HG03025 (cell line): ENCODE measurements around the gene RAB29.

Source experiments
- ATAC-seq: cut with Tn5 transposase; IDR thresholded peaks from one replicate; pipeline ENCODE4 v1.9.1; 2021; ENCODE audit warnings: mild to moderate bottlenecking, moderate library complexity; ENCODE audit not compliant: unreplicated experiment, low FRiP score

The RAB29 gene

DNA sequence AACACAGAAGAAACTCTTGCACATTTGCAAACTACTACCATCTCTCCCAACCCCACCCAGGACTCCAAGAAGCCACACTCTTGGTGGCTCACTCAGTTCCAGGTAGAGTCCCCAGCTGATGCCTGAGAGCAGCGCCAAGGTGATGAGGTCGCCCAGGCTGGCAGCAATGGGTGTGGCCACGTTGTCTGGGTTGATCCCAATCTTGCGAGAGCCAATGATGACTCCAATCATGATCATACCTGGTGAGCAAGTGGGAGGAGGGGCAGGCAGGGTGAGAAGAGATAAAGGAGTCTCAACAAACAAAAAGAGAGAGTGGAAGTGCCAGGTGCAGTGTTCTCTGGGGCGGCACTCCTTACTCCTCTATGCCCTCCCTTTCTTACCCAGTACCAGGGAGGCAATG is 23.3 kb upstream of the RAB29 start:
- no peak for ATAC-seq

DNA sequence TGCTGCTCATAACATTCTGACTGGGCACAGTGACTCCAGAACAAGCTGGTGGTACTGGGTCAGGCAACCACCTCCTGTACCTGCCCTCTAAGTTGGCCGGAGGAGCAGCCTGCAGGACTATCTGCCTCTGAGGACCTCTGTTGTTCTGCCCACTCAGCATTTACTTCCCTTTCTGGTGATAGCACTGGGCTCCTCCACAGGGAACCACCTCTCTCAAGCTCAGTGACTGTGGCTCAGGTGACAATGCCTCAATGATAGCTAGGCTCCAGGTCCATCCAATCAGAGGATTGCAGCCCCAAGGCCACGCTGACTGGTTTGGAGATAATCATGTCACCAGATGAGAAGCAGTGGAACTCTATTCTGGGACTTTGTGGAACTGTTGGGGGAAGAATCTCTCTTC is 21.9 kb upstream of the RAB29 start:
- no peak for ATAC-seq

GRCh38 chr1:205794011-205794730 is 18.9 kb upstream of the RAB29 start:
- ATAC-seq = no peak

DNA sequence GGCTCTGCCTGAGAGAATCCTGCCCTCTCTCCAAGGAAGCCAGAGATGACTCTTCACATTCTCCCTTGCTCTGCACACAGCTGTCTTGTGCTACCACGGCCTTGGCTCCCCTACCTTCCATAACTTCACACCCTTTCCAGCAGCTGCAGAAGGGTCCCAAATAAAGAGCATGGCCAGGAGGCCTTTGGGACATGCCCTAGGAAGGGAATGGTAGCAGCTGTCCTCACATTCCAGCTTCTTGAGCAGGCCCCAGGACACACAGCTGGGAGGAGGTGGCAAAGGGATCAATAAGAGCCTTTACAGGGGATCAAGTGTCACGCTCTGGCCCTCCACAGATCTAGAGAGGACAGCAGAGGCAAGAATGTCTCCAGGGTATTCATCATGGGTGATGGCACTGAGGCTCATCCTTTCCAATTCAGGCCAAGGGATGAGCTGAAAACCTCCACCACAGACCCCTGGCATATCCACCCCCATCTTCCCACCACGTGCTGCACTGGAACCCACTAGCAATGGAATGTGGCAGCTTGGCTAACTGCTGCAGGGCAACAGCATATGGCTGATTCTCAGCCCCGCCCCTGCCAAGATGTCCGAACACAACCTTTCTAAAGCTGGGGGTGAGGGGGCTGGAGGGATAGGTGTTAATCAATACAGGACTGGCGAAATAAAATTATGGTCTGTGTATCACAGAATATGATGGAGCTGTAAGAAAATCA is 17.8 kb upstream of the RAB29 start:
- no peak for ATAC-seq

DNA sequence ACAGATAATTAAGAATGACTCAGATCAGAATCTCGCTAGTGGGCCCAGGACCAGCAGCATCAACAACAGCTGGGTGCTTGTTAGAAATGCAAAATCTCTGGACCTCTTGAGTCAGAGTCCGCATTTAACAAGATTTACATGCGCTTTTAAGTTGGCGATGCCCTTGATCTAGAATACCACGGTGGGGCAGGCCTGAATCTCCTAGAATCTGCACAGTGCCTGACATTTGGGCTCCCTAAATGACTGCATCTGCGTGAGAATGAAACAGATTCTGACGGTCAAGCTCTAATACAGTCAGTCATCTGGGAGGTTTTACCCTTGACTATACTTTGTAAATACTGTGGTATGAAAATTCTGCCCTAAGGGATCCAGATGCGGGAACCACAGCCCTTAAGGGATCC is 17.2 kb upstream of the RAB29 start:
- no peak for ATAC-seq

DNA sequence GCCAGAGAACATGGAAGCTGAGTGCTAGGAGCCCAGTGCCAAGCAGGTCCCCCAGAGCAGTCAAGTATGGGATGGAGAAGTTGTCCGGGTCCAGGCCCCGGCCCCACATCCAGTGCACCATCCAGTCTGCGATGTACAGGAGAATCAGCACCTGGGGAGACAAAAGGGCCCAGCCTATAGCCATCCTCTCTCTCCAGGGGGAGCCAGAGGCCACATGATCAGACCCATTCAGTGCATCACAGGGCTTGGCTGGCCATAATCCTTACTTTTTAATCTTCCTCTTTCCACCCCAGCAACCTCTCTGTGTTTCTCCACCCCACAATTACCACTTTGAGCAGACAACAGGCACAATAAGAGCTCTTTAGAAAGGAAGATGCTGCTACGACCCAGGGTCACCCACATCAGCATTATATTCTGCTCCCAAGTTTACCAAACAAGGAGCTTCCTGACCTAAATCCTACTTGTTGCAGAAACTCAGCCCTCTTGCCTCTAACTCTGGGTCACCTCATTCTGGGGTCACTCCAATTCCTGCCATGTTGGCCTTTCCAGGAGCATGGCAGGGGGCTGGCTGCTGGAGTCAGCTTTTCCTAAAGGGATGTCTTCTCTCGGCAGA is 16.4 kb upstream of the RAB29 start:
- ATAC-seq = no peak

DNA sequence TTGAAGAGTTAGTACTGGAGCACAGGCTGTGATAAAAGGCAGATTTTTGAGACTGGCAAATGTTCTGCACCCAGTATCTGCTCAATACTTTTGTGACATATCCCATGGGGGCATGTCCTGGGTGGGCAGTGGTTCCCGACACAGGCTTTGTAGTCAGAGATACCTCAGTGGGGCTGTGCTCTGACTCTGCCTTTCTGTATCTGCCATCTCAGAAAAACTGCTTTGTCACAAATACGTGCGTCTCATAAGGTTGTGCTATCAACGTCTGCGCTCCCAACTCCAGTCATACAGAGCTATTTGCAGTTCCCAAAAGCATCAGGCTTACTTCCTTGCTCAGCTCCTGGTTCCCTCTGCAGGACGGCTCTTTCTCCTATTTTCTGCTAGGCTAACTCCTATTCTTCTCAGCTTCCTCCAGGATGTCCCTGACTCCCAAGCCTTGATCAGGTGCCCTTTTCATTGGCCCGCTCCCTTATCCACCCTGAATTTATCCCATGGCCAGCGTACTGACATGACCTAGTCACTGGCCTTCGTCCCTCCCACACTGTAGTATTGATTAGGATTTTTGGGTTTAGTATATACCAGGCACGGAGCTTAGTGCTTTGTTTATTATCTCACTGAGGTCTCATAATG is 12.1 kb upstream of the RAB29 start:
- ATAC-seq = no peak

DNA sequence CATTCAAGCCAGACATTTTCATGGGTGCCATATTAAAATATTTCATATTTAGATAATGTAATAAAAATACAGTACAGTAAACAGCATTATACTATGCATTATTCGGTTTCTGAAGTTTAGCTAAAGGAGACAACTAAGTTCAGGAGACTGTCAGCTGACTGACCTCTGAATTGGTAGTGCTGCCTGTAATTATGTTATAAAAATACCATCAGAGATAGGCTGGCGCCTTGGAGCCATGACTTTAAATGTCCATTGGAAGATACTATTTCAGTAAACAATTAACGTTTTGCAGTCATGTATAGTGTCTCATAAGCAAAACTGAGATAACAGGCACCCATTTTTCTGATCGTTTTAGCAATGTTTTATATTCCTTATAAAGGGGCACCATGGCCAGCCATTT is 11.3 kb upstream of the RAB29 start:
- ATAC-seq = no peak

GRCh38 chr1:205785446-205785845 is 10.2 kb upstream of the RAB29 start:
- ATAC-seq = no peak

DNA sequence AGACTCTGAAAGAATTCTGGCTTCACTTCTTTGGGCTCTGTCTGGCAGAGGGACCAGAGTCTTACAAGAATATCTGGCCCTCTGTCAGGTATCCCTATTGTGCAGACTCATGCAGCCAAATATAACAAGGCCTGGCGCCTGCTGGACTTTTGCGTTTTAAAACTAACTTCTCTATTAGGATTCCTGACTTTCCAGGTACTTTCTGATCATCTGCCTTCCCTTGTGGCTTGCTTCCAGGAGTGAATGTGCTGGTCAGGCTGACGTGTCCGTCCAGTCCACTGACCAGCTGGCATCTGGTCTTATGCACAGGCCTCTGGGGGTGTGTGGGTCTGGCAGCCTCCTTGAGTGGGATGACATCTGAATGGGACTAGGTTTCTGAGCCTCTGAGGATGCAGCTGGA is 8.6 kb upstream of the RAB29 start:
- no peak for ATAC-seq

GRCh38 chr1:205783433-205783795 is 8.1 kb upstream of the RAB29 start:
- ATAC-seq = no peak

- no peak for ATAC-seq
Measured at GRCh38 chr1:205782627-205783432, 7.5 kb upstream of the RAB29 start.

DNA sequence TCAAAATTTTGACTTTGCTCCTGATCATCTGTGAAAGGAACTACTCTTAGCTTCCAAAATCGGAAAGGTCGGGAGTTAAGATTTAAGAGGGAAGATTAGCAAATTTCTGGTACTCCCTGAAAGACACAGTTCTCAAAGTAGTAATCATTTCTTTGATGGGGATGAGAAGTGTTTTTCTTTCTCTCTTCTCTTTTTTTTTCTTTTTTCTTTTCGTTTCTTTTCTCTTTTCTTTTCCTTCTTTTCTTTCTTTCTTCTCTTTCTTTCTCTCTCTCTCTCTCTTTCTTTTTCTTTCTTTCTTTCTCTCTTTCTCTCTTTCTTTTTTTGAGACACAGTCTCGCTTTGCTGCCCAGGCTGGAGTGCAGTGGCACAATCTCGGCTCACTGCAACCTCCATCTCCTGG is 5.1 kb upstream of the RAB29 start:
- no peak for ATAC-seq

GRCh38 chr1:205777994-205778393 is 2.7 kb upstream of the RAB29 start:
- no peak for ATAC-seq

DNA sequence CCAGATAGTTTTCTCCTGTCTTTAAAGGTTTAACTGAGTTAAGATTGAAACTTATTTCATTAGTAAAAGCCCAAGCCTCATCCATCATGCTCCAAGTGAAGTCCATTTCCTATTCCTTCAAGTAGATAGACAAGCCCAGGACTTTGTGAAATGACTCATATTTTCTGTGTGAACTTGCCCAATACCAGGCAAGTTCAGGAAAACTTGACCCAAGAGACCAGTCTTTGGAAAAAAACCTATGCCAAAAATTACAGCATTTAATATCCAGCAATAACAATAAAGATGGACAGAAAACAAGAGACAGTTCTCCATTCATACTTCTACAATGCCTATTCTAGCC is 405 bp upstream of the RAB29 start:
- no peak for ATAC-seq

GRCh38 chr1:205774198-205775014 is 876 bp downstream of the RAB29 start:
- ATAC-seq = no peak

DNA sequence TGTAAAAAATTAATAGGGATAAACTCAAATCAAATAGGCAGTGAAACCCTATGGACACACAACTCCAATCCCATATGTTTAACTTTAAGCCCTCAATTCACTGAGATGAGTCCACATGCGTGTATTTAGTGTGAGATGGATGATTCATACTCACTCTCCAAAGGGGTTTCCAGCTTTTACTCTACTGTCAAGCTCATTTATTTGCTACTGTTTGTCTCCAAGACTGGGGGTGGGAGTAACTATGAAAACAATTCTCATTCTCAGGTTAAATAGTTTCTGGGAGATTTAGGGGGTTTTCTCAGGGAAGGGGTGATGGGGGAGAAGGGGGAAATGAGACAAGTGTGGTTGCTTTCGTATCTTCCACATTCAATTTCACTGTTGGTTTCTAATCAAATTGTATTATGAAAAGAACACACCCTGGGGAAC is 2.7 kb downstream of the RAB29 start:
- ATAC-seq = no peak

DNA sequence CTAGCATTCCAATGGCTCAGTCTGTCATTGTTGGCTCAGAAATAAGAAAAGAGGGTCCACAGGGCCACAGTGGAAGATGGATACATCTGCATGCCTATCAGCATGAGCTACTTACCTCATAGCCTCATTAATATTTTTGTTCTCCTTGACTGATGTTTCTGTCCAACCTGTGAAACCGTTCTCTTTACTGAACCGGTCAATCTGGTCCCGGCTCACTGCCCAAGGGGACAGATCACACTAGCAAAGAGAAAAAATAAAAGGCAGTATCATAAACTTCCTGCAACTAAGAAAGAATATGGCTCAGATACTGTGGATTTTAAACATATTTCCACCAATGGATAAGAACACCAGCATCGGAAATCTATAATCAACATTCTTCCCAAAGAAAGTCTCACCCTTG is 4.7 kb downstream of the RAB29 start:
- no peak for ATAC-seq

DNA sequence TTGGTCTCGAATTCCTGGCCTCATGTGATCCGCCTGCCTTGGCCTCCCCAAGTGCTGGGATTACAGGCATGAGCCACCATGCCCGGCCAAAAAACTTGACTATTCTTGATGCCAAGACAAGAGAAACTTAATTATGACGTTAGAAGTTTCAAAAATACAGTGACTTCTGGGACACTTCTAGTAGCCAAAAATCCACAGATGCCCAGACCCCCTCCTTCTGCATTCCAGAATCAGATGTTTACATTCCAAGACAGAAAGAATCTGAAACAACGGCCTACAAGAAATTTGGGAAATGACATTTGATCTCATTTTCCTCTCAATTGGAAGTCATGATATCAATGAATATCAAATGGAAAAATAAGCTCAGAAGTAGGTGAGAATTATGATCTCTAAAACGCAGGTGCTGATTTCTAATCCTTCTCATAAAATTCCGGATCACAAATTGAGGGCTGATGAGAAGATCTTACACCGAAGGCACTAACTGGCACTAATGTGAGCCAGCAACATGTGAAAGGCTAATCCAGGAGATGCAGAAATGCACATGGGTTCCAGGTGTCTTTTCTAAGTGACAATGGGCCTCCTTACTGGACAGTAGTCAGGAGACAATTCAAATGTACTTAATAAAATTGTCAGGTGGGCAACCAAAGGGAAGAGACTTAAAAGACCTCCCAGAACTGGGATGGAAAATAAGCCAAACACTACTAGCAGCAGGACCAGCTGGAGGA is 5.5 kb downstream of the RAB29 start:
- no peak for ATAC-seq
